GM12892 (cell line): ENCODE data around the gene HNMT.

ENCODE experiments used
- POLR2A ChIP-seq: IDR thresholded peaks from 2 replicates; pipeline ENCODE4 v1.6.1; 2011; ENCODE audit warnings: low read depth, low read length, control low read depth
- POLR2AphosphoS5 ChIP-seq: IDR thresholded peaks from 2 replicates; pipeline ENCODE4 v1.6.1; 2011; ENCODE audit warnings: low read depth, low read length, control low read depth
- TAF1 ChIP-seq: IDR thresholded peaks from 2 replicates; pipeline ENCODE4 v1.6.1; 2011; ENCODE audit warnings: low read depth, mild to moderate bottlenecking, control low read depth, low read length, borderline replicate concordance

- TF ChIP-seq POLR2AphosphoS5, result no peak
- TF ChIP-seq POLR2A, result no peak
- no peak for TF ChIP-seq TAF1
Measured at GRCh38 chr2:138042311-138042710, 78.0 kb downstream of the HNMT start.
